Endothelial cell of umbilical vein (primary cell): ENCODE data around the gene L3MBTL2.

Experiments used
- CTCF ChIP-seq, 2 donors: IDR thresholded peaks; 1 replicate in 1 of 2; 2 replicates in 1 of 2; pipeline ENCODE4 v1.5.1; 2011; ENCODE audit warnings: low read length in 2 of 2, mild to moderate bottlenecking in 2 of 2, moderate library complexity in 2 of 2, control low read depth in 1 of 2, inconsistent platforms in 1 of 2, low read depth in 1 of 2; ENCODE audit not compliant: insufficient read depth in 1 of 2; ENCODE audit errors: extremely low read depth in 1 of 2
- EZH2 ChIP-seq: IDR thresholded peaks from 2 replicates; pipeline ENCODE4 v1.6.1; 2012; ENCODE audit warnings: borderline replicate concordance, low read depth, mild to moderate bottlenecking, moderate library complexity, low read length, inconsistent platforms; ENCODE audit not compliant: severe bottlenecking
- POLR2A ChIP-seq: IDR thresholded peaks from 2 replicates; pipeline ENCODE4 v1.6.1; 2012; ENCODE audit warnings: low read depth, mild to moderate bottlenecking, control low read depth, low read length

- no peak for TF ChIP-seq CTCF (IDR thresholded peaks at IDR 0.05; ENCODE audit: extremely low read depth in 1 of 2, insufficient read depth in 1 of 2, low read depth in 1 of 2, low read length in 2 of 2)
- no peak for TF ChIP-seq EZH2
- TF ChIP-seq POLR2A, result no peak
These were observed 36.1 kb downstream of the L3MBTL2 start for GRCh38 chr22:41241133-41241676.
